Epidermal melanocyte (primary cell): ENCODE results near the gene EYA2.

Experiments used
- DNase-seq: peaks from one replicate; pipeline ENCODE4 v3.0.0; 2011; ENCODE audit warnings: low spot score; ENCODE audit not compliant: insufficient read length

The EYA2 gene

DNA sequence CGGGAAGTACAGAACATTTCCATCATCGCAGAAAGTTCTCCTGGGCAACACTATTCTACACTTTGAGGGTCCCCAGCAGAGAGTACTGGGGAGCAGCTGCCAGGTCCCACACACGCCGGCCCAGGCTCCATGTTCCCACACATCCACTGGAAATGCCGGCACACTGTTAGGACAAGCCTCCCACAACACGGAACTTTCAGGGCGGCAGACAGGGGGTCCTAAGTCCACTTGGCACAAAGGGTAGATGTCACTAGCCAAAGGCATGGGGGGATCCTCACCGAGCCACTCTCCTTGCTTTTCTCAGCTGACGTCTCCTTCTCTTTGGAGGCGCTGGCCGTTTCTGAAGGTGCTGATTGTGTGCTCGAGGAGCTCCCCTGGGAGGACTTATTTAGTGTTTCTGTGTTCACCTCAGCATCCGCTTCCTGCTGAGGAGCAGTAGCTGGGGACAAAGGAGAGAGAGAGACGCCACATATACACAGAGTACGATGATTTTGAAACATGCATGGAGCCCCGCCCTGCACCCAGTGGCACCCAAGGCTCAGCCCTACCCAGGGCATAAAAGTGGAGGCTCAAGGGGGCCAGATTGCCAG lies 326.5 kb downstream of the EYA2 start:
- no peak for DNase-seq

DNA sequence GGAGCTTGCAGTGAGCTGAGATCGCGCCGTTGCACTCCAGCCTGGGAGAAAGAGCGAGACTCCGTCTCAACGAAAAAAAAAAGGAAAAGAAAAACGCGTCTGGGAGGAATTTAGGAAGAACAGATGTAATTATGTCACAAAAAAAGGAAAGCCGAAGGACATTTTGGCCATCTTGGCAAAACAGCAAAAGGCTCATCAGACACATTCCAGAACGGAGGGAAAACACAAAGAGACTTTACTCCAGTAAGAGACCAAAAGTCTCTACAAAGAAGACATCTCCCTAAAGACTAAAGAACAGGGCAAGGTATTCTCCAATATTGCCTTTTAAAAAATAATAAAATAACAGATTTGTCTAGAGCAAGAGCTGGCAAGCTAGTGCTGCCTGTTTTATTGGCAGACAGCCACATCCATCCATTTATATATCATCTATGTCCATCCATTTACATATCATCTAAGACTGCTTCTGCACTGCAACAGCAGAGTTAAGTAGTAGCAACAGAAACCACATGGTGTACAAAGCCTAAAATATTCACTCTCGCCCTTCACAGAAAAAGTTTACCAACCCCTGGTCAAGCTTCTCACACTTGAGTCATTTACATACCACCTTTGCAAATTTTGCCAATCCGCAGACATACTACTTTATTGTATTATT lies 328.0 kb downstream of the EYA2 start:
- no peak for DNase-seq

DNA sequence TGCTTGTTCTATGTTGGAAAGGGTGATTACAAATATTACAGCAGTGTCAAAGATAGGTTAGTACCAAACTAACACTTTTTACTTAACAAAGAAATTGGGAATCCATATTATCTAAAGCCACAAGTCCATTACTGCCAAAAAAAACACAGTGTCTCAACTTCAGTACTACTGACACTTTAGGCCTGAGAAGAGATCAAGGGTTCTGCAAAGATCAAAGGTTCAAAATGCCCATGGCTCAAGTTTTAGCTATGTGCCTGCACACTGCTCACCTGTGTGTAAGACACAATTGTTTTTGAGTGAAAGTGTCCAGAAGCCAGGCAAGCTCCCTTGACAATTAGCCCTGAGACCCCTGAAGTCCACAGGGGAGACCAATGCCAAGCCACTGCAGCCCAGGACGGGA lies 329.3 kb downstream of the EYA2 start:
- no peak for DNase-seq

DNA sequence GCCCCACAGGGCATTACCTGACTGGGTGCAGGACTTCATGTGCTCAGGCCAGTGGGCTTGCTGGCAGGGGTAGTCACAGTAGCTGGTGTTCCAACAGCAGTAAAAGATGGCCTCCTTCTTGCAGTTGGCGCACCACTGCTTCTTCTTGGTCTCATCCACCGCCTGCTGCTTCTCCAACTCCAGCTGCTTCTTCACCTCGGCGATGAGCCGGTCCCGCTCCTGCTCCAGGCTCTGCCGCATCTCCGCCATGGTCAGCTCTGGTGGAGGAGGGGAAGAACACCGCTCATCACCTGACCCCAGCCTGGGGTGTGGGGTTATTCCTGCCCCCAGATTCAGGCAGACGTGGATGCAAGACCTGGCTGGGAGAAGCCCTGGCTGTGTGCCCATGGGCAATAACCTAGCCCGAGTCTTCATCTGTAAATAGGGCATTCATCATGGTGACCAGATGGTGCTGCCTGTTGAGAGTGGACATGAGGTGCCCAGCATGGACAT lies 329.7 kb downstream of the EYA2 start:
- no peak for DNase-seq

DNA sequence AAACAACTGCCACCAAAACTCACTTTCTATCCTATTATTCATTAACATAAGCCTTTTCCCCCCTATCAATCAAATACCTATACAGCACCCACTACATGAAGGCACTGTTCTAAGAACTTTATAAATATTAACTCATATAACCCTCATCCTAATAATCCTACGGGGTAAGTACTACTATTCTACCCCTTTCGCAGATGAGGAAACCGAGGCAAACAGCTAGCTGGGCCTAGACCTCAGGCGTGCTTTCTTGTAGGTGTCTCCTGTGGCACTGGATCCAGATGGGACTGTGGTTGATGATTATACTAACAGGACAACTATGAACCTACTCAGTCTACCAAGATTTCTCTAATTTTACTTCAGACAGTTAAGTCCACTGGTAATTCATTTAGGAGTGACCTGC lies 330.2 kb downstream of the EYA2 start:
- no peak for DNase-seq

DNA sequence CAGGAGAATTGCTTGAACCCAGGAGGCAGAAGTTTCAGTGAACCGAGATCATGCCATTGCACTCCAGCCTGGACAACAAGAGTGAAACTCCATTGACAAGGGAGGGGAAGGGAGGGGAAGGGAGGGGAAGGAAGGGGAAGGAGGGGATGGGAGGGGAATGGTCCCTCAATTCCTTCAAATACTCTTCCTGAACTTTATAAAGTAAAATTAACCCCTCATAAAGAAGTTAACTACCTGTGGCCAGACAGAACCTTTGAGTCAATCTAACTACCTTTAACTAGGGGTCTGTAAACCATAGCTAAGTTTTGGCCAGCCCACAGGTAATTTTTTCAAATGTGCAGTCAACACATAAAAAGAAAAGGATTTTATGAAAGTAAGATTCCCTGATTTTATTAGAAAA lies 330.8 kb downstream of the EYA2 start:
- DNase-seq = no peak

DNA sequence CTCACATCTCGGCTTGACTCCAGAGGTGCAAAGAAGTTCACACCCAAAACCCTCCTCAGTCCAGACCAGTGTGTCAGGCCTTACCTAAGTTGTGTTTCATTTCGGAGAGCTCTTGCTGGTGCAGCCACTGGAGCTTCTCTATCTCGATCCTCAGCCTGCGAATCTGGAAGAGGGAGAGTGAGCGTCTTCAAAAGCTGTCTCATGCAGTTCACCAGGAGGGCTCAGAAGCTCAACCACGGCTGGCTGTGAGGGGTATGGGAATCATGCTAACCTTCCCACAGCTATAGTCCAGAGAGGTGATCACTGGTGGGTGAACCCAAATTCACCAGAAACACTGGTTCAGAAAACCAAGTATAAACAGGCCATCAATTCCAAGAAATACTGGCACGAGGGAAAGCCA lies 332.5 kb downstream of the EYA2 start:
- no peak for DNase-seq

DNA sequence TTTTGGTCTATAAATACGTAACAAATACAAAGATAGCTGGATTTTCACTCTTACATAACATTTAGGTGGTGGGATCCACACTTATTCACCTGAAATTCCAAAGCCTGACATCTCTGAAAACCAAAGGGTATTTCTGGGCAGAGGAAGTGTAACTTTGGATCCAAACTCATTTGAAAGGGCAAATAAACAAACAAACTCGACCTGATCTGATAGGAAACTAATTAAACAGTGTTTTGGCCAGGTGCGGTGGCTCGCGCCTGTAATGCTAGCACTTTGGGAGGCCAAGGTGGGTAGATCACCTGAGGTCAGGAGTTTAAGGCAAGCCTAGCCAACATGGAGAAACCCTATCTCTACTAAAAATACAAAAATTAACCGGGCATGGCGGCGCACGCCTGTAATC lies 332.9 kb downstream of the EYA2 start:
- no peak for DNase-seq

DNA sequence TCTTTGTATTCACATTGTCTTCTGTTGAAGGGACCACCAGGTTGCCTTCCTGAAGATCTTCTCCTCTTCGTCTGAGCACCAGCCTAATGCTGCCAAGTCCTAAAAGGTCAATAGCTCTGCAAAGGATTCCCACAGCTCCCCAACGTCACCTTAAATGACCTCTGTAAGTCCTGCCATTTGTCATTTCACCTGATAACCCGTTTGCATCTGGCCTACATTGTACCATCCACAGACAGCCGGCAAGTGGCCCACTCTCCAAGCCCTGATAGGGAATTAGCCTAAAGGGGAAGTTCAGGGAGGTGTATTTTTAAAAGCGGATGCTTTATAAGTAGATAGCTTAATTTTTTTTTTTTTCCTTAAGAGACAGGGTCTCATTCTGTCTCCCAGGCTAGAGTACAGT lies 334.0 kb downstream of the EYA2 start:
- DNase-seq = no peak

DNA sequence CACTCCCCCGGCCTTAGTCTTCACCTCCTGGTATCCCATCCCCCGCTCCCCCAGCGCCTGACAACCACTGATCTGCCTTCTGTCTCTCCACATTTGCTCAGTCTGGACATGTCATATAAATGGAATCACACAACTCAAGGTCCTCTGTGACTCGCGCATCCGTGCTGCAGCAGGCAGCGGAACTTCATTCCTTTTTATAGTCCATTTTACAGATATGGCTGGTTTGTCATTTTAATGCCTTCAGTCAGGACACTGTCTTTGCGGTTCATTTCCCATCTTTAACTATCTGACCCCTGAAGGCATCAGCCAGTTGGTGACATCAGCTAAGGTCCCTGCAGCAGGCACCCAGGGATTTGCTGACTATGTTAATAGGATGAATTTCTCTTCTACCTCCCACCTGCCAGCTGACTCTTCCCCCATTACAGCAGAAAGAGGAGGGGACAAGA lies 336.2 kb downstream of the EYA2 start:
- no peak for DNase-seq

DNA sequence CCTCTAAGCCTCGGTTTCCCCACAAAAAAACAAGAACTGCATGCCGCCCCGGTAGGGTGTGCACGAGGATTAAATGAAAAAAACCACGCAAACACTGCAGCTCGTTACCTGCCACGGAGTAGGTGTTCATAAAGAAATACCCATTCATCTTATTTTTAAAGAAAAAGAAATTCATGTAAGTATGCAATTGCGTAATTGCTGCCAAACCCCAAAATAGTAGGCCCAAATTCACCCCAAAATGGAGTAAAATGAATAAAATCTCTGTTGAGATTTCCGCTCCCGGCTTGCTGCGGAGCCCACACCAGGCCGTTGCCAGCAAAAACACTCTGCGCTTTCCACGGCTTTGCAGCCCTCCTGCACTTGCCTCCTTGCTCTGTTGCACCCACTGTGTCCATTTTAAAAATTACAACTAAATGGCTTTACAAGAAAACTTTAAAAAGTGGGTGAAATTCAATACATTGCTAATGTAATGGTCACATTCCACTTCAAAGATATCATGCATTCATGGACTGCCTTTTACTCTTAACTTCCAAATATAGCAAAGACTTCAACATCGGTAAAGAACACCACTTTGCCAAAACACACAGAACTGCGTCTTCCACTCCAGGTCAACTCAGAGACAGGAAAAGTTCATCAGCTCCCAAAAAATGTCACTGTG lies 336.9 kb downstream of the EYA2 start:
- no peak for DNase-seq

DNA sequence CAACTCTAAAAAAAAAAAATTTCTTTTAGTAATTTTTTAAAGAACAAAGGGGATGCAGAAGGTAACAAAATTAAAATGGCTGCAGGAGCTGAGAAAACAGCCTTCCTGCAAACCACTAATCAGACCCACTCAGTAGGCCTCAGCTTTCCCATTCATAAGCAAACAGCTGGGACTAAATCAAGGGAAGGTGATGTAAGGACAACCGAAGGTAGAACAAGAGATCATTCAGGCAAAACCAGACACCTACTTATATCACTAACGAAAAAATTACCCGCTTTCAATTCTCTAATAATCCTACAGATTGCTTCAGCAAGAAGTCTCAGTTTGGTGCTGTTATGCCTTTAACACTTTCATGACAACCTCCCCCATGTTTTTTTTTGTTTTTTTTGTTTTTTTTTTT lies 337.9 kb downstream of the EYA2 start:
- DNase-seq = no peak

DNA sequence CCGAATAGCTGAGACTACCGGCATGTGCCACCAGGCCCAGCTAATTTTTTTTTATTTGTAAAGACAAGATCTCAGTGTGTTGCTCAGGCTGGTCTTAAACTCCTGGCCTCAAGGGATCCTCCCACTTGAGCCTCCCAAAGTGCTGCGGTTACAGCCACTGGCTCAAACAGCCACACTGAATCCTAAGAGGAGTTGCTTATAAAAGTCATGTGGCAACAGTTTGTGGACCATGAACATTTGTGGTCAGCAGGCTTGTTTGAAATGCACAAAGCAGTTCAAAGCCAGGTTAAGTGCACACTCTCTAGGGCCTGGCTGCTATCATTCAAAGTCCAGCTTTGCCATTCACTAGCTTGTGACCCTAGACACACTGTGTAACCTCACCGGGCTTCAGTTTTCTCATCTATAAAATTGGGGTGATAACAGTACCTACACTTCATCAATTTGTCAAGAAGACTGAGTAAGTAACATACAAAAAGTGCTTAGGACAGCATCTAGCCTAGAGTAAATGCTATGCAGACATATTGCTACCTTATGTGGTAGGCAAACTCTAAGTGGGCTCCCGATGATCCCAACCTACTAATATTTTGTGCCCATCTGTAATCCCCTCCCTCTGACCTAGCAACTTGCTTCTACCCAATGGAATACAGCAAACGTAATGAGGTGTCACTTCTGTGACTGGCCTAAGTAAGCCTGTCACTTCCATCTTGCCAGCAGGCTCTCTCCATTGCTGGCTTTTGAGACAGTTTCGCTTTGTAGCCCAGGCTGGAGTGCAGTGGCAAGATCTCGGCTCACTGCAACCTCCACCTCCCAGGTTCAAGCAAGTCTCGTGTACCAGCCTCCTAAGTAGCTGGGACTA lies 338.9 kb downstream of the EYA2 start:
- no peak for DNase-seq

DNA sequence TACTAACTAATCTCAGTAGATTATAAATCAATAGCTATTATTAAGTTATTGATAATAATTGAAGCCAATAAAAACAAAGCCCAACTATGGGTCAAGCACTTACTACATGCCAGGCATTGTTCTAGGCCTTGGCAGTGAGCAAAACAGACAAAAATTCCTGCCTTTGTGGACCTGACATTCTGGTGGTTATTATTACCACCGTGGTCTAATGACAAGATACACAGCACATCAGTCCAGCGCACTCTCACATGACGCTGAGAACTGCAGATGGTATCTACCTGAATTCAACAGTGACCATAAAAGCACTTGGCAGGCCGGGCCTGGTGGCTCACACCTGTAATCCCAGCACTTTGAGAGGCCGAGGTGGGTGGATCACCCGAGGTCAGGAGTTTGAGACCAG lies 340.5 kb downstream of the EYA2 start:
- no peak for DNase-seq

DNA sequence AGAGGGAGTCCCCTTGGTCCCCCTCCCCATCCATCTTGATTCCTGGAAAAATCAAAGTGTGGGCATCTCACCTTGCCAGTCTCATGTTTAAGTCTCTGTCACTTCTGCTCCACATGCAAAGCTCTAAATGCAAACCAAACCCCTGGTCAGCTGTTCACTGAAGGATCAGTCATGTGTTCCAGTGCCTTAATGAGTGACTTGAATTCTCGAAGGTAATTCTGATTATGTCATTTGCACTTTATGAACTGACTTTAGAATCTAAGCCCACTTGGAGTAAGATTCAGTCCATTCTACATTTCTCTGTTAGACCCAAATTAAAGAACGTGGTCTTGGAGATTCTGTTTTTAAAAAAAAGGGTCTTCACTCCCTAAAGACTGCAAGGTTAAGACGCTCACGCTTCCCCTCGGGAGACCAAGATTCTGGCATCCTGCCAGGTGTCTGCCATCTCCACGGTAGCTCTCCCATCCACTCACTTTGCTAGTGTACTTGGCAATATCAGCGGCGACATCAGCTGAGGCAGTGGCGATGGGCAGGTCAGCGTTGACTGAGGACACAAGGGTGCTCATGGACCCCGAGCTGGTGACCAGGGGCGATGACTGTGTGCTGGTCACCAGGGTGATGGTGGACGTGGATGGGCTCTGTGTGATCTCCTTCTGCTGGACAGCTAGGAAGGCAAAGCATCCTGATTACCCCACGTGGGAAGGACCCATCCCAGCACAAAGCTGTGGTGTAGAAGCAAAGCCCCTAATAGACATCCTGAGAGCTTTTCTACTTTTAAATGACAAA lies 341.4 kb downstream of the EYA2 start:
- DNase-seq = no peak

DNA sequence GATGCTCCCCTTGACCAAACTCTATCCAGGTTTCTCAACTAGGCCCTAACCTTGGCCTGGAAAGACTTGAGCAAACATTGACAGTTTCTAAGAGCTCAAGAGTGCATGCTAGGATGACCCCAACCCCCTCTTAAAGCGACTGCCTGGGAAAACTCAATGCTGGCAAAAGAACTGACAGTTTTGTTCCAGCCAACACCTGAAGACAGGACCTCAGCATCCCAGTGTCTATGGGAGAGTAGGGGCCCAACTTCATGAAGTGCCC lies 341.9 kb downstream of the EYA2 start:
- no peak for DNase-seq

DNA sequence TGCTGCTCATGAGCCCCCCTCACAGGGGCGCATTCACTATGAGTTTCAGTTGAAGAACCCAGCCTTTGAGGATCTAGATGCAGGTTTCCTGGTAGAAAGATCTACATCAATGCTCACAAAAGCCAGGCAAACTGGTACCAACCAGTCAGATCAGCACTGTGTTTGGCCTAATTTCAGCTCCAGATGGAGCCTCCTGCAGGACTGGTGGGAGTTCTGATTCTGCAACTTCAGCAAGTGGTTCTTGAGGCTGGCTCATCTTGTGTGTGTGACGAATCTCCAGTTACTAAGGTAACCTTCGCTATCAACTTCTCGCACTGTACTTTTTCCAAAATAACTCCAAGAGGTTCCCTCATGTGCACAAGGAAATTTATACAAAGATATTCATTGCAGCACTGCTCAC lies 343.1 kb downstream of the EYA2 start:
- no peak for DNase-seq
